B cell (primary cell): ENCODE results near the gene HUS1B.

Source experiments
- EZH2 ChIP-seq: IDR thresholded peaks from 2 replicates; pipeline ENCODE4 v1.6.1; 2012; ENCODE audit warnings: borderline replicate concordance, low read depth, mild to moderate bottlenecking, moderate library complexity, low read length; ENCODE audit not compliant: insufficient read depth, poor library complexity, severe bottlenecking
- TF ChIP-seq, protein P1 (sequence below): fragments of 200-600 bp; IDR thresholded peaks from one replicate; pipeline ENCODE4 v1.8.0; 2022; ENCODE audit warnings: antibody characterized with exemption, mild to moderate bottlenecking

DNA sequence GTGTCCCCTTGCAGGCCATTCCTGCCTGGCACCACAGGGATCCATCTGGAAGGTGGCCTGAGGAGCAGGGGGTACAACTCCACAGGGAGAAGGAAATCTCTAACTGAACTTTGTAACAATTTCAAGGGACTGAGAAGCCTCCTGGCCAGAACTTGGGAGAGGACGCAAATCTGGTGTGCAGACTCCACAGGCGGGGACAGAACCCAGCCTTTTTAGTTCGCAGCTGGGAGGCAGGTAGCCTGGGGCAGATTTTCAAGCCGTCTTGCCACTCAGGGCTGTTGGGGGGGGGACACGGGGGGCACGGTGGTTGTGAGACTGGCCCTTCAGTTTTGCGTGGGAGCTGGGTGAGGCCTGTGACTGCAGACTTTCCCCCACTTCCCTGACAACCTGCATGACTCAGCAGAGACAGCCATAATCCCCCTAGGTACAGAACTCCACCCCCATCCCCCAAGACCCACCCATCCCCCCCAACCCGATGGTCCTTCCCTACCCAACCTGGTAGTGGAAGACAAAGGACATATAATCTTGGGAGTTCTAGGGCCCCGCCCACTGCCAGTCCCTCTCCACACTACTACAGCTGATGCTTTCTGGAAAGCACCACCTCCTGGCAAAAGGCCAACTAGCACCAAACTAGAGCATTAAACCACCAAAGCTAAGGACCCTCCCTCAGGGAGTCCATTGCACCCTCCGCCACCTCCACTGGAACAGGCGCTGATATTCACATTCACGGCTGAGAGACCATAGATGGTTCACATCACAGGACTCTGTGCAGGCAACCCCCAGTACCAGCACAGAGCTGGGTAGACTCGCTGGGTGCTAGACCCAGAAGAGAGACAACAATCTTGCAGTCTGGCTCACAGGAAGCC, 3.0 kb upstream of the HUS1B start:
- TF ChIP-seq, protein P1, sequence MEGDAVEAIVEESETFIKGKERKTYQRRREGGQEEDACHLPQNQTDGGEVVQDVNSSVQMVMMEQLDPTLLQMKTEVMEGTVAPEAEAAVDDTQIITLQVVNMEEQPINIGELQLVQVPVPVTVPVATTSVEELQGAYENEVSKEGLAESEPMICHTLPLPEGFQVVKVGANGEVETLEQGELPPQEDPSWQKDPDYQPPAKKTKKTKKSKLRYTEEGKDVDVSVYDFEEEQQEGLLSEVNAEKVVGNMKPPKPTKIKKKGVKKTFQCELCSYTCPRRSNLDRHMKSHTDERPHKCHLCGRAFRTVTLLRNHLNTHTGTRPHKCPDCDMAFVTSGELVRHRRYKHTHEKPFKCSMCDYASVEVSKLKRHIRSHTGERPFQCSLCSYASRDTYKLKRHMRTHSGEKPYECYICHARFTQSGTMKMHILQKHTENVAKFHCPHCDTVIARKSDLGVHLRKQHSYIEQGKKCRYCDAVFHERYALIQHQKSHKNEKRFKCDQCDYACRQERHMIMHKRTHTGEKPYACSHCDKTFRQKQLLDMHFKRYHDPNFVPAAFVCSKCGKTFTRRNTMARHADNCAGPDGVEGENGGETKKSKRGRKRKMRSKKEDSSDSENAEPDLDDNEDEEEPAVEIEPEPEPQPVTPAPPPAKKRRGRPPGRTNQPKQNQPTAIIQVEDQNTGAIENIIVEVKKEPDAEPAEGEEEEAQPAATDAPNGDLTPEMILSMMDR, result no peak
- no peak for TF ChIP-seq EZH2
